Uterus (tissue), 2 donors: ENCODE measurements around the gene MARK2.

Experiments
- CTCF ChIP-seq, 4 experiments: fragments of 200-600 bp in 2 of 4; fragments of 450-650 bp in 2 of 4; sonication (generic) in 2 of 4; IDR thresholded peaks; one replicate each; pipeline ENCODE4 v1.5.1; 2016 to 2019; ENCODE audit warnings: antibody characterized with exemption in 4 of 4, mild to moderate bottlenecking in 2 of 4, moderate library complexity in 1 of 4
- POLR2A ChIP-seq, 2 donors: fragments of 450-650 bp; IDR thresholded peaks; one replicate each; pipeline ENCODE4 v1.6.1; 2016; ENCODE audit warnings: antibody characterized with exemption in 2 of 2, mild to moderate bottlenecking in 1 of 2, moderate library complexity in 1 of 2

- no peak for TF ChIP-seq CTCF (IDR thresholded peaks at IDR 0.05)
- TF ChIP-seq POLR2A (IDR thresholded peaks at IDR 0.05): no peak
These were observed 30.3 kb downstream of the MARK2 start for GRCh38 chr11:63869171-63869591.
